LNCaP clone FGC (cell line): Measurements from ENCODE around the gene SFT2D3.

Source experiments
- DNase-seq: peaks from one replicate; pipeline ENCODE4 v3.0.0-alpha.2; 2011; ENCODE audit warnings: low read depth
- H3K4me3 ChIP-seq: 2 replicates; pipeline ENCODE4 v1.5.1; 2011; ENCODE audit warnings: mild to moderate bottlenecking, low read depth, low read length, control low read depth
- TF ChIP-seq, protein P1 (sequence below): IDR thresholded peaks from 2 replicates; pipeline ENCODE4 v1.5.1; 2012; ENCODE audit warnings: mild to moderate bottlenecking; ENCODE audit not compliant: control insufficient read depth, insufficient read depth; ENCODE audit errors: extremely low read depth

SFT2D3 gene

DNA sequence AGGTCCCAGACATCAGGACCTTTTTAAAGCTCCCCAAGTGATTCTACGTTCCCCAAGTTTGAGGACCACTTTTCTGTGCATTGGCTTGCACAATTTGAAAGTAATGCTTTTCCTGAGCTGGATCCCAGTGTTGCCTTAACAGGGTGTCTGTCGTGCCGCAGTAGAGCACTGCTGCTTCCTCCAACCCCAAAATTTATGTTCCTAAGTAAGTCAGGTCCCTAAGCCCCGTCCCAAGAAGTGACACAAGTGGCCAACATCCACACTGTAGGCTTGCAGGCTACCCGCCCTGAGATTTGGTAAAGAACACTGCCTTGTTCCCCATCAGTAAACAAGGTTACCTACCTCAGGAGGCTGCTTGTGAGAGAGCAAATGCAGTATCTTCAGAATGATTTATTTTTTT, 2.0 kb downstream of the SFT2D3 start:
- no peak for DNase-seq
- H3K4me3 ChIP-seq: no peak overlapping the region
- TF ChIP-seq, protein P1, sequence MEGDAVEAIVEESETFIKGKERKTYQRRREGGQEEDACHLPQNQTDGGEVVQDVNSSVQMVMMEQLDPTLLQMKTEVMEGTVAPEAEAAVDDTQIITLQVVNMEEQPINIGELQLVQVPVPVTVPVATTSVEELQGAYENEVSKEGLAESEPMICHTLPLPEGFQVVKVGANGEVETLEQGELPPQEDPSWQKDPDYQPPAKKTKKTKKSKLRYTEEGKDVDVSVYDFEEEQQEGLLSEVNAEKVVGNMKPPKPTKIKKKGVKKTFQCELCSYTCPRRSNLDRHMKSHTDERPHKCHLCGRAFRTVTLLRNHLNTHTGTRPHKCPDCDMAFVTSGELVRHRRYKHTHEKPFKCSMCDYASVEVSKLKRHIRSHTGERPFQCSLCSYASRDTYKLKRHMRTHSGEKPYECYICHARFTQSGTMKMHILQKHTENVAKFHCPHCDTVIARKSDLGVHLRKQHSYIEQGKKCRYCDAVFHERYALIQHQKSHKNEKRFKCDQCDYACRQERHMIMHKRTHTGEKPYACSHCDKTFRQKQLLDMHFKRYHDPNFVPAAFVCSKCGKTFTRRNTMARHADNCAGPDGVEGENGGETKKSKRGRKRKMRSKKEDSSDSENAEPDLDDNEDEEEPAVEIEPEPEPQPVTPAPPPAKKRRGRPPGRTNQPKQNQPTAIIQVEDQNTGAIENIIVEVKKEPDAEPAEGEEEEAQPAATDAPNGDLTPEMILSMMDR: no peak

GRCh38 chr2:127704641-127705390, 3.5 kb downstream of the SFT2D3 start:
- TF ChIP-seq, protein P1: no peak

GRCh38 chr2:127705391-127706065, 4.2 kb downstream of the SFT2D3 start:
- H3K4me3 ChIP-seq: no peak overlapping the region
- DNase-seq: no peak
- TF ChIP-seq, protein P1: no peak

More at GRCh38 chr2:127704641-127705390, 3.5 kb downstream of the SFT2D3 start:
- no peak overlapping the region for H3K4me3 ChIP-seq
- DNase-seq: no peak

DNA sequence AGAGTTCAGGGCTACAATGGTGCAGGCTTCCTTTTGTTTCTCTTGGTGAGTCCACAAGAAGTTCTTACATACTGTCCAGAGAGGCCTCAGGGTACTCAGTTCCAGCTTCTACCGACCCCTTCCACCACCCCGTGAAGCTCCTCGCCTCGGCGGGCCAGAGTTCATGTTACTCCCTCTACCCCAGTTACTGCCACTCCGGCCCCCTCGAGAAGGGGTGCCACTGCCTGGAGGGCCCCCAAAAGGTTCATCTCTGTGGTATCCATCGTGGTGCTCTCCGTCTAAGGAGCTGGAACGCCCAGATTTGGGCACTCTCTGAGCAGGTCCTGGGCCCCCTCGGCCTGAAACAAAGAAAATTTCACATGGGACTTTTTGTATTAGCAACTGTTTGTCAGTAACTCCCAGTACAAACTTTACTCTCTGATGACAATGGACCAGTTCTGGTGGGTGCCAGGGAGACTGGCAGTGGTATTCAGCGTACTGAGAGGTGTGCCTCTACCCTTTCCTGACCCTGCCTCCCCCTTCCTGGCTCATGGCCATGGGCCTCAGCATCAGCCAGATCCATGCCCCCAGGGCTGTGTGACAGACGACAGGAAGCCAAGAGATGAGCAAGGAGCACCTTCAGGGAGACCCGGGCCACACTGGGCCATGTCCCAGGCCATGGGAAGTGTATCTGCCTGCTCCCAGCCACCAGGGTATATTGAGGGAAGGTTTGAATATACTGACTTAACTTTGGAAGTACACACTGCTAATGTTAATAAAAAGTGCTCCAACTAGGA, 5.1 kb downstream of the SFT2D3 start:
- H3K4me3 ChIP-seq: no peak overlapping the region
- no peak for DNase-seq
- TF ChIP-seq, protein P1: no peak

GRCh38 chr2:127707890-127708648, 6.8 kb downstream of the SFT2D3 start:
- TF ChIP-seq, protein P1: no peak
- H3K4me3 ChIP-seq: no peak overlapping the region
- no peak for DNase-seq

GRCh38 chr2:127709336-127709735, 8.0 kb downstream of the SFT2D3 start:
- TF ChIP-seq, protein P1: no peak
- DNase-seq: no peak
- H3K4me3 ChIP-seq: no peak overlapping the region
